Measurements from ENCODE around the gene DNAAF5.

Gene DNAAF5

DNA sequence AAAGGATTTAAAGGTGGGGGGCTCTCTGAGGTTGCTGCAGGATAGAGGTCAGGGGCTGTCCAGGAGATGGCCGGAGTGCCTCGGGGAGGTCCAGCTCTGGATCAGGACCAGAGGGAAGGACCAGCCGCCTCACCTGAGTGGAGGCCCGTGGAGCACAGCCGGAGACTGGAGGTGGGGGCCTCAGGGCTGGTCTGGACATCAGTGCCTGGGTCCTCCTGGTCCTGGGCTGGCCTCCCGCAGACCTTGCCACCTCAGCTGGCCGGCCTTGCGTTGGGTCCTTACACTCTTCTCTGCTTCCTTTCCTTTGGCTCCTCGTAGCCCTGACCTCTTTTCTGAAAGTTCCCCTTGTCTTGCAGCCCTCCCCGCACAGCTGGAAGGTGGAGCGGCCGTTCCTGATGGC lies 107.8 kb downstream of the DNAAF5 start:
- no peak for DNase-seq (ENCODE audit: low read depth)

DNA sequence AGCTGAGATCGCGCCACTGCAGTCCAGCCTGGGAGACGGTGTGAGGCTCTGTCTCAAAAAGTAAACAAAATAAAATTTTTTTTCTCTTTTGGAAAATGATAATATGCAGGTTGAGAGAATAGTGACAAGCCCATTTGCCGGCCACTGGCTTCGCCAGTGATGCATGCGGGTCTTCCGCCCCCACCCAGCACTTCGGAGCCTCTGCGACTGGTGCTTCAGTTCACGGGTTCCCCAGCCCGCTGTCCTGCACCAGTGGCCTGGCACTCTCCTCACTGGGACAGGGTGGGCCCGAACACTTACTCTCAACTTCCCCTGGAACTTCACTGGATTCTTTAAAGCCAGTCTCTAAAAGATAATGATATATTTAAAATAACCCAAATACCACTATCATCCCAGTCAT lies 108.5 kb downstream of the DNAAF5 start:
- DNase-seq (ENCODE audit: low read depth), result no peak

DNA sequence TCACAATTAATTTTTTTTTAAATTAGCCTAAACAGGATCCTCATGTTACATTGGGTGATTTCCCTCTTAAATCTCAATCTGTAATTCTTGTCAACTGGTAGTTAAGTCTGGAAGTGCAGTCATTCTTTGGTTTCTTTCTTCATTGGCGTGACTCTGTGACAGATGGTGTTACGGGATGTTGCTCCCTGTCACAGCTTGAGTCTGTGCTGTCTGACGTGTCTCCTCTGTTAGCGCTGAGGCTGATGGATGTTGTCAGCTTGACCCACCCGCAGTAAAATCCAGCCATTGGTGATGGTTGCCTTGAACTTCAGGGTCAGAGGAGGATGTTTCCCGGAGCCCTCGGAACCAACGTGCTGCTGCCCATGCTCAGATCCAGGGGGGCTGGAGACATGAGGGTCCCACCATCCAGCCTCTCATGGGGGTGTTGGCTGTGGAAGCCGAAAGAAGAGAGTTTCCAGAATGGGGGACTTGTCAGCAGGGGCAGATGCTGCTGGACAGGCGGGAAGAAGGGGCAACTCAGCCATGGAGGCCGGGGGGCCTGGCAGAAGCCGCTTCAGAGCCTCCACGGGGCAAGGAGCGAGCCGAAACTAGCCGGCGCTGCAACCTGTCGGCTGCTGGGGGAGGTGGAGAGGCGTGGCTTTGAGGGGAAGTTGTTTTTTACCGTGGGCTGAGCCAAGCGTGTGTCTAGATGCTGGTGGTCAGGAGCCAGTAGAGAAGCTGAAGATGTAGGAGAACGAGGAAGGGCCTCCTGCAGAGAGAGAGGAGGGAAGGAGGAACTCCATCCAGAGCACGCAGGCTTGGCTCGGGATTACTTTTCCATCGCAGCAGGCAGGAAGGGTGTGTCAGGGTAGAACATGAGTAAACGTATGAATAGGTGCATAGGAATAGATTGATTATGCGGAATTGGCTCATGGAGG lies 109.2 kb downstream of the DNAAF5 start:
- DNase-seq (ENCODE audit: low read depth), result no peak

Measured in fibroblast of gingiva (primary cell).